Measurements from ENCODE around the gene IGFBP4. TPM values are rescaled to one million over a fixed set of nuclear protein-coding genes. Genes with fewer than 3 reads are reported as not detected.

IGFBP4 gene
- 100 to 1,000 TPM; 287 to 537 (median 336) TPM for total RNA-seq
- polyA plus RNA-seq = 100 to 1,000 TPM in 2 of 3 donors, 10 to 100 TPM in 1; 49.3 to 131 (median 107) TPM
- long read RNA-seq, donor 1, transcript IGFBP4-201 (4 exons, 2,200 nt) = major isoform, 103 of 251 reads
- long read RNA-seq, donor 1, partial matches to known transcripts = 142 of 251 reads
- long read RNA-seq, donor 1, other reads (novel, unspliced or antisense) = 6 of 251 reads
- long read RNA-seq, donor 2, transcript IGFBP4-201 (4 exons, 2,200 nt) = major isoform, 91 of 204 reads
- long read RNA-seq, donor 2, partial matches to known transcripts = 113 of 204 reads
- long read RNA-seq, donor 2, other reads (novel, unspliced or antisense) = 0 of 204 reads

GRCh38 chr17:40443196-40443987 is at the start of gene IGFBP4:
IGFBP4 (plus strand) TSS chr17:40443450; CDS start chr17:40443736, 286 bp downstream.
- Histone ChIP-seq H3K27me3 (replicated peaks in 1 of 7) (peaks cover 0 to 26% (median 3%) of the 10 kb centered on the region in 7 donors), H3K4me1 (peaks cover 22 to 70% (median 59%) of the 10 kb centered on the region in 6 donors), H3K9me3 (no peaks in the 10 kb centered on the region), H3K4me3 (peak within 1 kb of the TSS; percentile 67 to 92 (median 75)), H3K36me3 (no peaks in the 10 kb centered on the region), H3K27ac (peak within 1 kb of the TSS; percentile 68 to 90 (median 86))
- intact Hi-C loops (cut with DNase I; ENCODE audit: low total_unique reads) = loop anchor here (5.0 kb wide), 1 partner anchor 89 kb away; no protein-coding TSS in a partner anchor
- TF ChIP-seq CTCF (IDR thresholded peaks at IDR 0.05 in 8 of 11, conservative IDR thresholded peaks at IDR 0.05 in 3 of 11) (peak in 9 of 11 experiments; percentile 16 to 63 (median 38)), POLR2A (IDR thresholded peaks at IDR 0.05) (peak in 1 of 3 donors; percentile 79), POLR2AphosphoS5 (IDR thresholded peaks at IDR 0.05) (peak; percentile 66 to 89 (median 88))
- peak; percentile 95 for DNase-seq
- 1 to 4% (median 1%) methylated on average over 10 to 98 of the region's 98 CpGs for WGBS, 5 donors

DNA sequence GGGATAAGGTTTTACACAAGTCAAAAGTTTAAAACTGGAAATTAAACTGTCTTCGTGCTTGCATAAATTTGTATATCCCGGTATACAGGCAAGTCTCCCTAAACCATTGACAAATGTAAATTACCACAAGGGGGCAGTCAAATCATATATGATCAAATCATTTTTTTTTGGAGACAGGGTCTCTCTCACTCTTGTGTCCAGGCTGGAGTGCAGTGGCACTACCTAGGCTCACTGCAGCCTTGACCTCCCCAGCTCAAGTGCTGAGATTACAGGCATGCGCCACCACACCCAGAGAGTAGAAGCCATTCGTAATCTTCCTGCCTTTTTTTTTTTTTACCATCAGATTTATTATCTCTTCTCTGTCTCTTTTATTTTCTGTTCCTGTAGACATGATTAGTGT is 44.1 kb upstream of the IGFBP4 start:
- WGBS, 5 donors = 53 to 68% (median 64%) methylated on average over 4 of the region's 4 CpGs
- no peak for DNase-seq
- Histone ChIP-seq H3K4me3 (no peak overlapping the region), H3K27me3 (replicated peaks in 1 of 7) (no peaks in the 10 kb centered on the region), H3K4me1 (peaks cover 0 to 9% (median 2%) of the 10 kb centered on the region in 6 donors), H3K9me3 (no peaks in the 10 kb centered on the region), H3K36me3 (peaks cover 0 to 93% (median 0%) of the 10 kb centered on the region in 6 donors), H3K27ac (no peak overlapping the region)
- TF ChIP-seq POLR2AphosphoS5 (IDR thresholded peaks at IDR 0.05) (no peak), CTCF (IDR thresholded peaks at IDR 0.05 in 8 of 11, conservative IDR thresholded peaks at IDR 0.05 in 3 of 11) (peak; percentile 25 to 78 (median 64))
- intact Hi-C loops (cut with DNase I; ENCODE audit: low total_unique reads) = loop anchor here (10.0 kb wide), 1 partner anchor 136 kb away; no protein-coding TSS in a partner anchor

DNA sequence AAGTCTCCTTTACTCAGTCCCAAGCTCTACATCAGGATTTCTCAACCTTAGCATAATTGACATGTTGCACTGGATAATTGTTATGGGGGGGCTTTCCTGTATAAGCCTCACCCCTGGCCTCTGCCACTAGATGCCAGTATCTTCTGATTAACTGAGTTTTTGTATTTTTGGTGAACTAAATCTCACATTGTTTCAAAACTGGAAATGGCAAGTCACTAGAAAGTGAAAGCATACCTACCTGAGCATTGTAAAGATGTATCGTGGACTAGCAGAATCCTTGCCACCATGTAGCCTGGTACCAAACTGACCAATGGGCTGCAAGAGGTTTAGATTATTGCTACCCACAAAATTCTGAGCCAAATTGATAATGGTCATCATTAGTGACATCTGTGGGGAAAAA is 40.6 kb upstream of the IGFBP4 start:
- Histone ChIP-seq H3K36me3 (peaks cover 0 to 90% (median 0%) of the 10 kb centered on the region in 6 donors), H3K4me1 (peaks cover 0 to 9% (median 2%) of the 10 kb centered on the region in 6 donors), H3K27me3 (replicated peaks in 1 of 7) (no peaks in the 10 kb centered on the region), H3K4me3 (no peak overlapping the region), H3K9me3 (no peaks in the 10 kb centered on the region), H3K27ac (no peak overlapping the region)
- intact Hi-C loops (cut with DNase I; ENCODE audit: low total_unique reads) = no loop called here
- WGBS, 5 donors = 68 to 76% (median 74%) methylated on average over 1 of the region's 1 CpG
- DNase-seq = no peak
- TF ChIP-seq POLR2A (IDR thresholded peaks at IDR 0.05) (no peak), CTCF (IDR thresholded peaks at IDR 0.05 in 8 of 11, conservative IDR thresholded peaks at IDR 0.05 in 3 of 11) (no peak), POLR2AphosphoS5 (IDR thresholded peaks at IDR 0.05) (no peak)

Measured in spleen (tissue), 13 donors.